Activated naive CD4-positive, alpha-beta T cell treated with anti-CD3 and anti-CD28 coated beads, Interleukin-2, amount 10 ng/mL, durations not matched to agents 7 days and 5 days (primary cell): ENCODE data around the gene FAIM2.

Experiments used
- CTCF ChIA-PET: fragments of 350-600 bp; sonication (Branson Sonifier 250); formaldehyde crosslinking; loops from one replicate; lab custom pipeline; 2021; ENCODE audit warnings: antibody characterized with exemption; lab: Charles Lee
- DNase-seq: peaks from one replicate; pipeline ENCODE4 v3.0.0-alpha.2; 2020
- H3K27ac Mint-ChIP-seq: one replicate; pipeline ENCODE4 v1.8.0; 2021; ENCODE audit warnings: mild to moderate bottlenecking, moderate library complexity, mixed read lengths
- H3K27me3 Mint-ChIP-seq: one replicate; pipeline ENCODE4 v1.8.0; 2021; ENCODE audit warnings: mild to moderate bottlenecking, mixed read lengths
- H3K36me3 Mint-ChIP-seq: one replicate; pipeline ENCODE4 v1.8.0; 2021; ENCODE audit warnings: mixed read lengths
- H3K4me1 Mint-ChIP-seq: one replicate; pipeline ENCODE4 v1.8.0; 2021; ENCODE audit warnings: mixed read lengths
- H3K4me3 Mint-ChIP-seq: one replicate; pipeline ENCODE4 v1.8.0; 2021; ENCODE audit warnings: mild to moderate bottlenecking, moderate library complexity, mixed read lengths
- H3K9me3 Mint-ChIP-seq: one replicate; pipeline ENCODE4 v1.8.0; 2021; ENCODE audit warnings: mixed read lengths

Gene FAIM2

GRCh38 chr12:49917788-49918173 is 14.1 kb upstream of the FAIM2 start:
- Mint-ChIP-seq H3K4me3 (no peak overlapping the region), H3K36me3 (no peaks in the 10 kb centered on the region)

DNA sequence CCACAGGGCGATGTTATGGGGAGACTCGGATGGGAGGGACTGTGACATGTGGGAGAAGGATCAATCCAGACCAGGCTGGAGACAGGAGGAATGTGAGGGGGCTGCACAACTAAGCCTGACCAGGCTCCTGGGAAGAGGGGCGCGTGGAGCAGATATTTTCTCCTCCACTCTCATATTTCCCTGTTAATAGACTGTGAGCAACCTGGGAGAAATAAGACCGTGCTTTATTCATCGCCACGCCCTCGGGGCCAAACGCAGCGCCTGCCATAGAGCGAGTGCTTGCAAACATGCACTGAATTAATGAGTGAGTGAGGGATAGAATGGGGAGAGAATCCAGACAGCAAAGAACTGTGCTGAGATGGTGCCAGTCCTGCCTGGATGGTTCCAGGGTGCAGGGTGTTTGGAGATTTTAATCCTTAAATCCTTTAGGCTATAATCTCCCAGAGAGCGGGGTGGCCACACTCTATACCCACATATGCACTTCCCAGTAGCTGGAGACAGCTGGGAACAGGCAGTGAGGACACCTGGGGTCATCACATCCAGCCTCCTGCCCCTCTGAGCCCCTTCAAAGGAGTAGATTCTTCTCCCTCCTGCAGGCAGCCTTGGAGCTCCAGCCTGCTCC is 13.6 kb upstream of the FAIM2 start:
- Mint-ChIP-seq H3K9me3 (no peaks in the 10 kb centered on the region), H3K27ac (no peak overlapping the region), H3K36me3 (no peaks in the 10 kb centered on the region), H3K4me1 (no peaks in the 10 kb centered on the region), H3K27me3 (peaks cover 62% of the 10 kb centered on the region), H3K4me3 (no peak overlapping the region)
- DNase-seq, result no peak
- CTCF ChIA-PET, result no interaction called here

More at GRCh38 chr12:49917788-49918173, 14.1 kb upstream of the FAIM2 start:
- CTCF ChIA-PET, result no interaction called here
- no peaks in the 10 kb centered on the region for H3K9me3 Mint-ChIP-seq
- no peak overlapping the region for H3K27ac Mint-ChIP-seq
- no peaks in the 10 kb centered on the region for H3K4me1 Mint-ChIP-seq
- H3K27me3 Mint-ChIP-seq, result peaks cover 58% of the 10 kb centered on the region
- no peak for DNase-seq

GRCh38 chr12:49916129-49916919 is 12.6 kb upstream of the FAIM2 start:
- Mint-ChIP-seq H3K9me3 (no peaks in the 10 kb centered on the region), H3K27ac (no peak overlapping the region), H3K36me3 (no peaks in the 10 kb centered on the region), H3K27me3 (peaks cover 62% of the 10 kb centered on the region), H3K4me1 (no peaks in the 10 kb centered on the region), H3K4me3 (no peak overlapping the region)
- CTCF ChIA-PET, result interaction anchor here (1.3 kb wide), 1 partner anchor 30 kb away, joined by 4 read pairs; no protein-coding TSS in a partner anchor
- peak; percentile 12 for DNase-seq

GRCh38 chr12:49912345-49913255 is 8.9 kb upstream of the FAIM2 start:
- DNase-seq, result peak; percentile 15
- Mint-ChIP-seq H3K27me3 (peaks cover 45% of the 10 kb centered on the region), H3K27ac (no peak overlapping the region), H3K4me1 (no peaks in the 10 kb centered on the region), H3K36me3 (no peaks in the 10 kb centered on the region), H3K4me3 (no peak overlapping the region), H3K9me3 (no peaks in the 10 kb centered on the region)
- CTCF ChIA-PET, result interaction anchor here (0.7 to 1.4 kb wide), 2 partner anchors 30 to 33 kb away, joined by 3 read pairs; no protein-coding TSS in a partner anchor

- no peaks in the 10 kb centered on the region for H3K4me1 Mint-ChIP-seq
- no peaks in the 10 kb centered on the region for H3K36me3 Mint-ChIP-seq
- peaks cover 41% of the 10 kb centered on the region for H3K27me3 Mint-ChIP-seq
- CTCF ChIA-PET, result no interaction called here
- no peaks in the 10 kb centered on the region for H3K9me3 Mint-ChIP-seq
- DNase-seq, result no peak
- H3K4me3 Mint-ChIP-seq, result no peak overlapping the region
- no peak overlapping the region for H3K27ac Mint-ChIP-seq
Observed at GRCh38 chr12:49911213-49911605, 7.5 kb upstream of the FAIM2 start.

- Mint-ChIP-seq H3K4me3 (no peak overlapping the region), H3K36me3 (no peaks in the 10 kb centered on the region), H3K27ac (no peak overlapping the region), H3K4me1 (no peaks in the 10 kb centered on the region), H3K27me3 (peaks cover 41% of the 10 kb centered on the region), H3K9me3 (no peaks in the 10 kb centered on the region)
- CTCF ChIA-PET, result no interaction called here
- DNase-seq, result no peak
Observed at GRCh38 chr12:49910331-49911212, 6.9 kb upstream of the FAIM2 start.

DNA sequence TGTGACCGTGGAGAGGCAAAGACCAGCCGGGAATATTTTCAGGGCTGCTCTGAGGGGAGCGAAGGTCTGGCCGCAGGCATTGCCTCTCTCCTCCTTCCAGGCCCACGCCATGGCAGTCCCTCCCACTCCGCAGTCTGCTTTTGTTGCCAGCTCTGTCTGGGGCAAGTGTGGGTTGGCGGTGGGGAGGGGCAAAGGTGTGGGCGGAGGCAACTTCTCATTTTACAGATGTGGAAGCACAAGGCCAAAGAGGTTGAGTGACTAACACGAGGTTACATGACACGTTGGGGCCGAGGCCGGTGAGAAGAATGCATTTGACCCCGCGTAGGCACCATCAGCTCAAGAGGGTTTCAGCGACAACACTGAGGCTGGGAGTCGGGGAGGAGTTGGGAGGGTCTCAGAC is 6.1 kb upstream of the FAIM2 start:
- H3K4me1 Mint-ChIP-seq, result no peaks in the 10 kb centered on the region
- DNase-seq, result no peak
- H3K4me3 Mint-ChIP-seq, result no peak overlapping the region
- no peaks in the 10 kb centered on the region for H3K9me3 Mint-ChIP-seq
- no peak overlapping the region for H3K27ac Mint-ChIP-seq
- CTCF ChIA-PET, result no interaction called here
- H3K36me3 Mint-ChIP-seq, result no peaks in the 10 kb centered on the region
- H3K27me3 Mint-ChIP-seq, result peaks cover 45% of the 10 kb centered on the region

DNA sequence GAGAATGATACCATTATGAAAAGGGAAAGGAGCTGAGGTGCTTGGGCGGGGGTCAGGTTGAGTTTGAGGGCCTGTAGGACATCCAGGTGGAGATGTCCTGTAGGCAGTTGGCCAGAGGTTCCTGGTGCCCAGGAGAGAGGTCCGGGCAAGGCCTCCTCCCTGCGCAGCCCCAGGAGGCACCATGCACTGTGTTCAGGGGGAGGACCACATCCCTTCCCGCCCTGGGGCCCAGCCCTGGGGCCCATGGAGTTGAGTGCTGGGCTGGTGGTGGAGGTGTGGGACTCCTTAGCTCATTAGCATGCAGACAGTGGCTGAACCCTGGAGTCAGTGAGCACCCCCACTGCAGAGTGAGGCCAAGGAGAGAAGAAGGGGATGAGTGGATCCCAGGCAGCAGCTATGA is 5.7 kb upstream of the FAIM2 start:
- Mint-ChIP-seq H3K4me1 (peaks cover 5% of the 10 kb centered on the region), H3K4me3 (no peak overlapping the region), H3K27ac (no peak overlapping the region), H3K27me3 (peaks cover 50% of the 10 kb centered on the region), H3K9me3 (no peaks in the 10 kb centered on the region), H3K36me3 (no peaks in the 10 kb centered on the region)
- CTCF ChIA-PET, result no interaction called here
- no peak for DNase-seq

DNA sequence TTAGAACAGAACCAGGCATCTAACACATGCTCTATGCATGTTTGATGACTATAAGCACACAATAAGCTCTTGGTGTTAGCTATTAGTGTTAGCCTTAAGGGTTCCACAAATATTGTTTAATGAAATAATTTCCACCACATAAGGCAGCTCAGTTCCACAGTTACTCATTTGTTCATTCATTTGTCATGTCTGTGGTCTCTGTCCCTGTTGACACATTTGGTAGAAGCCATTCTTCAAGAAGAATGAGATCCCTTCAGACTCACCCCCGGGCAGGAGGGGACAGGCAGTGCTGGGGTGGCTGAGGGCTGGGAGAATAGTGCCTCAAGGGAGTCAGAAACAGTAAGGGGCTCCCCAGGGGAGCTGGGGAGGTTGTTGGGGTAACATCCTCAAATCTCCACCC is 3.7 kb upstream of the FAIM2 start:
- H3K27me3 Mint-ChIP-seq, result peaks cover 57% of the 10 kb centered on the region
- DNase-seq, result no peak
- CTCF ChIA-PET, result no interaction called here
- no peaks in the 10 kb centered on the region for H3K9me3 Mint-ChIP-seq
- H3K27ac Mint-ChIP-seq, result no peak overlapping the region
- no peak overlapping the region for H3K4me3 Mint-ChIP-seq
- H3K4me1 Mint-ChIP-seq, result peaks cover 14% of the 10 kb centered on the region
- no peaks in the 10 kb centered on the region for H3K36me3 Mint-ChIP-seq

DNA sequence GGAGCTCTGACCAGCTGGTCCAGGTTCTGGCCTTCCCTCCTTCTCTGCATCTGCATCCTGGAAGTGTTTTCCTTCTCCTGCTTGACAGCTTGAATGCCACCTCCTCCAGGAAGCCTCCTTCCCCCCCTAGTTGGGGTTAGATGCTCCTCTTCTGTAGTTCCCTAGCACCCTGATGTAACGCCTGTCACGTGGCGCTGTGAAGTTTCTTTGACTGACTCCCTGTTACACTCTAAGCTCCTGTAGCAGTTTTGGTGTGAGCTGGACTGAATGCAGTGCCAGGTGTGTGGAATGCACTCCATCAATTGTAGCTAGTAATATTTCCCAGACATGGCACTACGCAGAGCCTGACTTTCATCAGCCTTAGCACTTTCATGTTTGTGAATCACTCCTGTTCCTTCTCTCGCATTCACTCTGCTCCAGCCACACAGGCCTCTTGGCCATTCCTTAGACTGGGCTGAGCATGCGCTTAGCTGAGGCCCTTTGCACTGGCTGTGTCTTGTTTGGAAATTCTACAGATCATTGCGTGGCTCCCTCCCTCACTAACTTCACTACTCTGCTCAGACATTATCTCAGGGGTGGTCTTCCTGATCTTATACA is 2.1 kb upstream of the FAIM2 start:
- CTCF ChIA-PET, result interaction anchor here (0.6 to 0.8 kb wide), 3 partner anchors 40 to 1347 kb away, joined by 3 to 5 read pairs (median 5); no protein-coding TSS in a partner anchor
- no peaks in the 10 kb centered on the region for H3K36me3 Mint-ChIP-seq
- H3K27me3 Mint-ChIP-seq, result peaks cover 65% of the 10 kb centered on the region
- DNase-seq, result no peak
- peaks cover 14% of the 10 kb centered on the region for H3K4me1 Mint-ChIP-seq
- H3K27ac Mint-ChIP-seq, result no peak overlapping the region
- H3K4me3 Mint-ChIP-seq, result peak overlapping the region; percentile 6
- no peaks in the 10 kb centered on the region for H3K9me3 Mint-ChIP-seq

GRCh38 chr12:49904601-49905000 is 901 bp upstream of the FAIM2 start:
- Mint-ChIP-seq H3K9me3 (no peaks in the 10 kb centered on the region), H3K27me3 (peaks cover 68% of the 10 kb centered on the region), H3K4me3 (peak overlapping the region; percentile 68), H3K27ac (no peak overlapping the region), H3K36me3 (no peaks in the 10 kb centered on the region), H3K4me1 (peaks cover 14% of the 10 kb centered on the region)
- CTCF ChIA-PET, result interaction anchor here (1.6 kb wide), 1 partner anchor 36 kb away, joined by 4 read pairs; no protein-coding TSS in a partner anchor
- no peak for DNase-seq

DNA sequence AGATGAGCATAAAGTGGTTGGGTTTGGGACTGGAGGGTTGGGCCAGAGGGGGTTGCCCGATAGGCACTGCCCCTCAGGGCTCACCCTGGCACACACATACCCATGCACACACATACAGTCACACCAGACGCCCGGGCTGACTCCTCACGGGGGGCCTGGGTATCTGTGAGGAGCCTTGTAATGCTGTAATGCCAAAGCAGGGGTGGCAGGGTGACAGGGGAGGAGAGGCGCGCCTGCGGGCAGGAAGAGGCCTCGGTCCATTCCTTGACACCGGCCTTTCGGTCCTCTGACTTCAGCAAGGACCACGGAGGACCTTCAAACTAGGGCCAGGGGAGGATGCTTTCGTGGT is 375 bp downstream of the FAIM2 start:
- Mint-ChIP-seq H3K27me3 (peaks cover 63% of the 10 kb centered on the region), H3K4me1 (peaks cover 14% of the 10 kb centered on the region), H3K27ac (no peak overlapping the region), H3K4me3 (peak overlapping the region; percentile 35), H3K36me3 (no peaks in the 10 kb centered on the region), H3K9me3 (no peaks in the 10 kb centered on the region)
- no peak for DNase-seq
- CTCF ChIA-PET, result no interaction called here
